Upper lobe of left lung (tissue), 4 donors: ENCODE data around the gene ROBO1.

Experiments used
- CTCF ChIP-seq, 6 experiments: fragments of 450-650 bp in 4 of 6; fragments of 200-600 bp in 2 of 6; sonication (generic) in 2 of 6; IDR thresholded peaks; one replicate each; pipeline ENCODE4 v1.5.1; 2016 to 2019; ENCODE audit warnings: antibody characterized with exemption in 6 of 6
- POLR2A ChIP-seq, 4 donors: fragments of 450-650 bp; IDR thresholded peaks; one replicate each; pipeline ENCODE4 v1.5.1; 2016 to 2017; ENCODE audit warnings: antibody characterized with exemption in 4 of 4, mild to moderate bottlenecking in 2 of 4

GRCh38 chr3:79094654-79095053, 673.1 kb downstream of the ROBO1 start:
- no peak for TF ChIP-seq CTCF (IDR thresholded peaks at IDR 0.05)
- no peak for TF ChIP-seq POLR2A (IDR thresholded peaks at IDR 0.05)
